LNCaP clone FGC (cell line): ENCODE measurements around the gene OPN3.

Source experiments
- DNase-seq: peaks from one replicate; pipeline ENCODE4 v3.0.0-alpha.2; 2011; ENCODE audit warnings: low read depth
- H3K4me3 ChIP-seq: 2 replicates; pipeline ENCODE4 v1.5.1; 2011; ENCODE audit warnings: mild to moderate bottlenecking, low read depth, low read length, control low read depth
- CTCF ChIP-seq: IDR thresholded peaks from 2 replicates; pipeline ENCODE4 v1.5.1; 2012; ENCODE audit warnings: mild to moderate bottlenecking; ENCODE audit not compliant: control insufficient read depth, insufficient read depth; ENCODE audit errors: extremely low read depth

Gene OPN3

GRCh38 chr1:241605146-241605805, 34.9 kb downstream of the OPN3 start:
- no peak for DNase-seq
- no peak overlapping the region for H3K4me3 ChIP-seq
- peak; percentile 44 for TF ChIP-seq CTCF

- DNase-seq, result no peak
- TF ChIP-seq CTCF, result no peak
- no peak overlapping the region for H3K4me3 ChIP-seq
Measured at GRCh38 chr1:241603731-241604245, 36.4 kb downstream of the OPN3 start.

- no peak for DNase-seq
- no peak overlapping the region for H3K4me3 ChIP-seq
- TF ChIP-seq CTCF, result no peak
Measured at GRCh38 chr1:241600496-241600901, 39.7 kb downstream of the OPN3 start.

- no peak for DNase-seq
- no peak overlapping the region for H3K4me3 ChIP-seq
- no peak for TF ChIP-seq CTCF
Measured at GRCh38 chr1:241598249-241598648, 41.9 kb downstream of the OPN3 start.

GRCh38 chr1:241596633-241597032, 43.5 kb downstream of the OPN3 start:
- no peak for DNase-seq
- no peak overlapping the region for H3K4me3 ChIP-seq
- no peak for TF ChIP-seq CTCF

GRCh38 chr1:241593186-241593585, 47.0 kb downstream of the OPN3 start:
- TF ChIP-seq CTCF, result no peak

More at GRCh38 chr1:241593186-241593585, 47.0 kb downstream of the OPN3 start:
- H3K4me3 ChIP-seq, result no peak overlapping the region
- DNase-seq, result no peak
